Adrenal gland (tissue), 12 donors: ENCODE measurements around the gene TMEM63B. TPM values are rescaled to one million over a fixed set of nuclear protein-coding genes. Genes with fewer than 3 reads are reported as not detected.
A peak's percentile ranks its signal among the peaks of the same experiment; 100 is the strongest.

ENCODE experiments used
- DNase-seq, 7 donors: peaks; one replicate each; pipeline ENCODE4 v3.0.0-alpha.2; 2019 to 2020
- H3K27ac ChIP-seq, 5 donors: fragments of 200-600 bp; sonication (generic) in 4 of 5; 1 replicate in 3 of 5; 2 replicates in 2 of 5; pipeline versions ENCODE4 v1.5.1 to v1.8.0; 2016 to 2020; ENCODE audit warnings: mild to moderate bottlenecking in 1 of 5
- H3K27me3 ChIP-seq: fragments of 200-600 bp; 2 replicates; pipeline ENCODE4 v1.8.0; 2021
- H3K36me3 ChIP-seq, 2 donors: fragments of 200-600 bp; replicated peaks in 1 of 2; 1 replicate in 1 of 2; 2 replicates in 1 of 2; pipeline versions ENCODE4 v1.5.1 to v1.8.0; 2018 to 2022
- H3K4me1 ChIP-seq, 2 donors: fragments of 200-600 bp; replicated peaks in 1 of 2; 1 replicate in 1 of 2; 2 replicates in 1 of 2; pipeline versions ENCODE4 v1.5.1 to v1.8.0; 2018 to 2021
- H3K4me3 ChIP-seq, 4 donors: fragments of 200-600 bp; sonication (generic) in 3 of 4; one replicate each; pipeline ENCODE4 v1.5.1; 2016 to 2018
- H3K9me3 ChIP-seq, 3 donors: fragments of 200-600 bp; sonication (generic) in 1 of 3; replicated peaks in 1 of 3; 1 replicate in 2 of 3; 2 replicates in 1 of 3; pipeline versions ENCODE4 v1.5.1 to v1.8.0; 2016 to 2021
- CTCF ChIP-seq, 6 experiments: fragments of 450-650 bp in 4 of 6; fragments of 200-600 bp in 2 of 6; sonication (generic) in 1 of 6; IDR thresholded peaks; 1 replicate in 5 of 6; 2 replicates in 1 of 6; pipeline versions ENCODE4 v1.5.1 to v1.8.0; 2016 to 2021; ENCODE audit warnings: antibody characterized with exemption in 6 of 6, mild to moderate bottlenecking in 2 of 6, moderate library complexity in 1 of 6
- POLR2A ChIP-seq, 2 donors: fragments of 450-650 bp; IDR thresholded peaks; one replicate each; pipeline ENCODE4 v1.6.1; 2017; ENCODE audit warnings: antibody characterized with exemption in 2 of 2, mild to moderate bottlenecking in 2 of 2, moderate library complexity in 1 of 2
- WGBS, 4 donors: extraction: QIAGEN DNeasy Blood & Tissue Kit in 2 of 4; methylation state at CpG; one replicate each; pipeline versions ENCODE4 v1.1.5 to v1.1.7; 2013 to 2017; 5-methylcytosine and 5-hydroxymethylcytosine counted together
- intact Hi-C, 2 donors: fragments of 100-400 bp; cut with DNase I; formaldehyde crosslinking; loops; one replicate each; pipeline versions ENCODE4 v1.14.1 to v1.15.0; 2022 to 2023
- polyA plus RNA-seq, 3 donors: library from polyadenylated mRNA; stranded (reverse); fragments of 200-250 nt in 2 of 3; fragments of 350-450 nt in 1 of 3; fragmentation: Illumina TruSeq in 1 of 3; extraction: RNeasy Lipid Tissue Mini Kit (QIAGEN cat#74804) in 1 of 3; gene quantifications; one replicate each; pipeline ENCODE4 v1.2.3, GENCODE V29; 2013 to 2014
- total RNA-seq, 9 donors: library from RNA; depleted of rRNA in 4 of 9; stranded (reverse); fragments of >200 nt in 4 of 9; fragments of 120-200 nt in 1 of 9; fragmentation: NEBNext Ultra II Directional in 1 of 9; extraction: Animal tissue kit (Norgen Biotek cat#: 25700) in 1 of 9; gene quantifications; one replicate each; pipeline versions ENCODE4 v1.1.0 to v1.2.4, GENCODE V29; 2013 to 2023
- donor health status: healthy with polysubstance abuse.
- donor health status: Bipolar disorder and iron deficiency.
- donor health status: DM: yes; HTN: yes; CAD: no.
- donor health status: DM: no; HTN: no; CAD: no.
- donor health status: DM: no; HTN: no; CAD: no.
- donor health status: DM: yes; HTN: yes; CAD: no.

The TMEM63B gene
- total and polyA plus RNA-seq, 12 donors = 18.1 to 51.7 (median 36.4) TPM

GRCh38 chr6:44132476-44132875 is 5.1 kb downstream of the TMEM63B start:
- H3K27me3 ChIP-seq = no peaks in the 10 kb centered on the region
- TF ChIP-seq POLR2A (IDR thresholded peaks at IDR 0.05) (no peak), CTCF (IDR thresholded peaks at IDR 0.05) (no peak)
- H3K4me1 ChIP-seq = peaks cover 7 to 18% of the 10 kb centered on the region in 2 donors
- no peak overlapping the region for H3K27ac ChIP-seq
- 85 to 97% (median 92%) methylated on average over 4 of the region's 4 CpGs for WGBS, 4 donors
- peaks cover 0 to 16% of the 10 kb centered on the region in 2 donors for H3K36me3 ChIP-seq
- intact Hi-C loops = no loop called here
- no peaks in the 10 kb centered on the region for H3K9me3 ChIP-seq
- H3K4me3 ChIP-seq = no peak overlapping the region
- DNase-seq = no peak

GRCh38 chr6:44133003-44133931 is 5.9 kb downstream of the TMEM63B start:
- H3K9me3 ChIP-seq = no peaks in the 10 kb centered on the region
- peaks cover 7 to 14% of the 10 kb centered on the region in 2 donors for H3K4me1 ChIP-seq
- DNase-seq = peak; percentile 38 to 87 (median 55)
- intact Hi-C loops = no loop called here
- no peak overlapping the region for H3K4me3 ChIP-seq
- H3K27me3 ChIP-seq = no peaks in the 10 kb centered on the region
- no peak overlapping the region for H3K27ac ChIP-seq
- 32 to 52% (median 48%) methylated on average over 8 to 9 of the region's 9 CpGs for WGBS, 4 donors
- peaks cover 0 to 17% of the 10 kb centered on the region in 2 donors for H3K36me3 ChIP-seq
- no peak for TF ChIP-seq POLR2A (IDR thresholded peaks at IDR 0.05)
- no peak for TF ChIP-seq CTCF (IDR thresholded peaks at IDR 0.05)

GRCh38 chr6:44133981-44134711 is 6.8 kb downstream of the TMEM63B start:
- TF ChIP-seq CTCF (IDR thresholded peaks at IDR 0.05) (no peak), POLR2A (IDR thresholded peaks at IDR 0.05) (no peak)
- Histone ChIP-seq H3K4me3 (no peak overlapping the region), H3K27me3 (no peaks in the 10 kb centered on the region), H3K27ac (no peak overlapping the region), H3K9me3 (no peaks in the 10 kb centered on the region), H3K4me1 (peaks cover 0 to 7% of the 10 kb centered on the region in 2 donors), H3K36me3 (peaks cover 0 to 23% of the 10 kb centered on the region in 2 donors)
- no peak for DNase-seq
- intact Hi-C loops = no loop called here
- WGBS, 4 donors = 86 to 95% (median 89%) methylated on average over 7 to 12 of the region's 12 CpGs

GRCh38 chr6:44135173-44135758 is 7.9 kb downstream of the TMEM63B start:
- H3K4me1 ChIP-seq = peaks cover 0 to 7% of the 10 kb centered on the region in 2 donors
- no peak for DNase-seq
- H3K27me3 ChIP-seq = no peaks in the 10 kb centered on the region
- no peaks in the 10 kb centered on the region for H3K9me3 ChIP-seq
- no peak for TF ChIP-seq CTCF (IDR thresholded peaks at IDR 0.05)
- TF ChIP-seq POLR2A (IDR thresholded peaks at IDR 0.05) = no peak
- 85 to 93% (median 91%) methylated on average over 9 to 10 of the region's 10 CpGs for WGBS, 4 donors
- H3K36me3 ChIP-seq = peaks cover 0 to 25% of the 10 kb centered on the region in 2 donors
- intact Hi-C loops = no loop called here
- H3K27ac ChIP-seq = no peak overlapping the region
- no peak overlapping the region for H3K4me3 ChIP-seq
